Measurements from ENCODE around the gene RPLP1.

The RPLP1 gene

GRCh38 chr15:69499521-69500211 is 47.0 kb downstream of the RPLP1 start:
- no peak for DNase-seq

- DNase-seq, result no peak
Observed at GRCh38 chr15:69500339-69500738, 47.7 kb downstream of the RPLP1 start.

- DNase-seq, result no peak
Observed at GRCh38 chr15:69501456-69501855, 48.8 kb downstream of the RPLP1 start.

- no peak for DNase-seq
Observed at GRCh38 chr15:69502470-69503045, 49.9 kb downstream of the RPLP1 start.

- DNase-seq, result no peak
Observed at GRCh38 chr15:69504352-69505040, 51.9 kb downstream of the RPLP1 start.
